Fibroblast of skin of abdomen (primary cell): ENCODE measurements around the gene ENO2.
"Not testable (repeated sequence)": the region's sequence is repeated elsewhere in the genome, so short reads cannot be mapped to it uniquely, and the experiment has no call there.

Experiments
- DNase-seq: peaks from one replicate; pipeline ENCODE4 v3.0.0-alpha.2; 2013

The ENO2 gene

DNA sequence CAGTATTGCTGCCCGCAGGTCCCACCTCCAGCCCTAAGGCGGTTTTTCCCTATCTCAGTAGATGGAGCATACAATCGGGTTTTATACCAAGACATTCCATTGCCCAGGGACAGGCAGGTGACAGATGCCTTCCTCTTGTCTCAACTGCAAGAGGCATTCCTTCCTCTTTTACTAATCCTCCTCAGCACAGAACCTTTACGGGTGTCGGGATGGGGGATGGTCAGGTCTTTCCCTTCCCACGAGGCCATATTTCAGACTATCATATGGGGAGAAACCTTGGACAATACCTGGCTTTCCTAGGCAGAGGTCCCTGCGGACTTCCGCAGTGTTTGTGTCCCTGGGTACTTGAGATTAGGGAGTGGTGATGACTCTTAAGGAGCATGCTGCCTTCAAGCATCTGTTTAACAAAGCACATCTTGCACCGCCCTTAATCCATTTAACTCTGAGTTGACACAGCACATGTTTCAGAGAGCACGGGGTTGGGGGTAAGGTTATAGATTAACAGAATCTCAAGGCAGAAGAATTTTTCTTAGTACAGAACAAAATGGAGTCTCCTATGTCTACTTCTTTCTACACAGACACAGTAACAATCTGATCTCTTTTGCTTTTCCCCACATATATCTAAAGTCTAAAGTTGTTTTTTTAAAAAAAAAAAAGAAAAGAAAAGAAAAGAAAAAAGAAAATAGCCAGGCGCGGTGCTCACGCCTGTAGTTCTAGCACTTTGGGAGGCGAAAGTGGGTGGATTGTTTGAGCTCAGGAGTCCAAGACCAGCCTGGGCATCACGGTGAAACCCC is 28.0 kb upstream of the ENO2 start:
- DNase-seq = not testable (repeated sequence)

DNA sequence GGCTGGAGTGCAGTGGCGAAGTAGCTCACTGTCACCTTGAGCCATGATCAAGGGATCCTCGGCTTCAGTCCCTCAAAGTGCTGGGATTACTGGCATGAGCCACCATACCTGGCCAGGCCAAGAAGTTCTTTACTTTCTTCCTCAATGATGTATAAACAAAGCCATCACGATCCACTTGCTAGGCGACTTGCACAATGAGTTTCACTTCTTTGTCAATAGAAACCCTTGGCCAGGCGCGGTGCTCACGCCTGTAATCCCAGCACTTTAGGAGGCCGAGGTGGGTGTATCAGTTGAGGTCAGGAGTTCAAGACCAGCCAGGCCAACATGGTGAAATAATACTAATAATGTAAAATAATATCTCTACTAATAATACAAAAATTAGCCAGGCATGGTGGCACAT is 26.9 kb upstream of the ENO2 start:
- DNase-seq = no peak

GRCh38 chr12:6888360-6888759 is 26.0 kb upstream of the ENO2 start:
- DNase-seq = no peak

DNA sequence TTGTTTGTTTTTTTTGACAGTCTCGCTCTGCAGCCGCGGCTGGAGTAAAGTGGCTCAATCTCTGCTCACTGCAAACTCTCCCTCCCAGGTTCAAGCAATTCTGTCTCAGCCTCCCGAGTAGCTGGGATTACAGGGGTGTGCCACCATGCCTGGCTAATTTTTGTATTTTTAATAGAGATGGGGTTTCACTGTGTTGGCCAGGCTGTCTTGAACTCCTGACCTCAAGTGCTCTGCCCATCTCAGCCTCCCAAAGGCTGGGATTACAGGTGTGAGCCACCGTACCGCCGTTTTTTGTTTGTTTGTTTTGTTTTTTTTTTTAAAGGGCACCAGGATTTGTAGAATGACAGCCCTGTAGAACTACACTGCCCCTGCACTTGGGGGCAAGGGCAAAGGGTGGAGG is 25.6 kb upstream of the ENO2 start:
- not testable (repeated sequence) for DNase-seq

- DNase-seq = not testable (repeated sequence)
These were observed 24.4 kb upstream of the ENO2 start for GRCh38 chr12:6889775-6890573.

GRCh38 chr12:6890789-6891645 is 23.4 kb upstream of the ENO2 start:
- DNase-seq = peak; percentile 97

DNA sequence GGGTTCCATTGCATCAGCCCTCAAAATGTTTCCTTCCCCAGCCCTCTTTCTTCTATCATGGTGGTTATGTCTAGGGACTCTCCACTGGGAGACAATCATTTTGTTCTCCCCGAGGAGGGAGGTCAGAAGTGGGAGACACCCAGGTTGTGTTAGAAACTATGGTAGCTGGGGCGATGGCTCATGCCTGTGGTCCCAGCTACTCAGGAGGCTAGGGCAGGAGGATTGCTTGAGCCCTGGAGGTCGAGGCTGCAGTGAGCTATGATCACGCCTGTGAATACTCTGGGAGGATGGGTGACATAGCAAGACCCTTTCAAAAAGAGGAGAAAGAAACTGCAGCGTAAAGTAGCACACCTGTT is 22.8 kb upstream of the ENO2 start:
- DNase-seq = no peak

- not testable (repeated sequence) for DNase-seq
These were observed 21.7 kb upstream of the ENO2 start for GRCh38 chr12:6892683-6893082.

DNA sequence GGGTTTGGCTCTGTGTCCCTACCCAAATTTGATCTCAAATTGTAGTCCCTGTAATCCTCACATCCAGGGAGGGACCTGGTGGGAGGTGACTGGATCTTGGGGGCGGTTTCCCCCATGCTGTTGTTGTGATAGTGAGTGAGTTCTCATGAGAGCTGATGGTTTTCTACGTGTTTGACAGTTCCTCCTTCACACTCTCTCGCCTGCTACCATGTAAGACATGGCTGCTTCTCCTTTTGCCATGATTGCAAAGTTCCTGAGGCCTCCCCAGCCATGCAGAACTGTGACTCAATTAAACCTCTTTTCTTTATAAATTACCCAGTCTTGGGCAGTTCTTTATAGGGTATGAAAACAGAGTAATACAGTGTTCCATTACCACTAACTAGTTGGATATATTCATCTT is 20.1 kb upstream of the ENO2 start:
- no peak for DNase-seq

GRCh38 chr12:6896846-6897435 is 17.4 kb upstream of the ENO2 start:
- no peak for DNase-seq

DNA sequence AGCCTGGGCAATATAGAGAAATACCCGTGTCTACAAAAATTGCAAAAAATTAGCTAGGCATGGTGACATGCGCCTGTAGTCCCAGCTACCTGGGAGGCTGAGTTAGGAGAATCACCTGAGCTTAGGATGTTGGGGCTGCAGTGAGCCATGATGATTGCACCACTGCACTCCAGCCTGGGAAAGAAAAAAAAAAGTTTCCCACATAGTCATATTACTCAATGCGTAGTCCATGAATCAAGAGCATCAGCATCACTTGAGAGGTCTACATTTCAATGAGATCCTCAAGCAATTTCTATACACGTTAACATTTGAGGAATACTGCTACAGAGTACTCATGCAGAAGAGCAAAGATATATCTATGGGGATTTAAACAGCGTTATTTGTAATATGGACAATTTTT is 15.0 kb upstream of the ENO2 start:
- DNase-seq = no peak

DNA sequence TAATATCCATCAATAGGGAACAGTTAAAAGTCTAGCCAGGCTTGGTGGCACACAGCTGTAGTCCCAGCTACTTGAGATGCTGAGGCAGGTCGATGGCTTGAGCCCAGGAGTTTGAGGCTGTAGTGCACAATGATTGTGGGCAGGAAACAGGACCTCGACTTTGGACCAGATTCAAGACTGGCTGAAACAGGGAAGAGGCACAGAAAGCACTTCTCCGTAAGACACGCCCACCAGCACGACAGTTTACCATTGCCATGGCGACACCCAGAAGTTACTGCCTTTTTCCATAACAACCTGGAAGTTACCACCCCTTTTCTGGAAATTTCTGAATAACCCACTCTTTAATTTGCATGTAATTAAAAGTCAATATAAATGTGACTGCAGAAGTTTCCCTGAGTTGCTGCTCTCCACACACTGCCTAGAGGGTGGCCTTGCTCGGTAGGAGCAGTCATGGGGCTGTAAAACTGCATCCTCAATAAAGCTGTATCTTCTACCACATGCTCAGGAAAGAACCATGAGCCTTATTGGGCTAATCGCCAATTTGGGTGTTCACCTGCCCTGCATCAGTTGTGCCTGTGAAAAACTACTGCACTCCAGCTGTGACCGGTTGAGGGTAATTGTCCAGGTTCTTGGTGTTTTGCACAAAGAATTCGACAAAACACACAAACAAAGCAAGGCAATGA is 14.4 kb upstream of the ENO2 start:
- no peak for DNase-seq

- DNase-seq = no peak
These were observed 11.9 kb upstream of the ENO2 start for GRCh38 chr12:6902448-6902847.

GRCh38 chr12:6903722-6904121 is 10.7 kb upstream of the ENO2 start:
- no peak for DNase-seq

DNA sequence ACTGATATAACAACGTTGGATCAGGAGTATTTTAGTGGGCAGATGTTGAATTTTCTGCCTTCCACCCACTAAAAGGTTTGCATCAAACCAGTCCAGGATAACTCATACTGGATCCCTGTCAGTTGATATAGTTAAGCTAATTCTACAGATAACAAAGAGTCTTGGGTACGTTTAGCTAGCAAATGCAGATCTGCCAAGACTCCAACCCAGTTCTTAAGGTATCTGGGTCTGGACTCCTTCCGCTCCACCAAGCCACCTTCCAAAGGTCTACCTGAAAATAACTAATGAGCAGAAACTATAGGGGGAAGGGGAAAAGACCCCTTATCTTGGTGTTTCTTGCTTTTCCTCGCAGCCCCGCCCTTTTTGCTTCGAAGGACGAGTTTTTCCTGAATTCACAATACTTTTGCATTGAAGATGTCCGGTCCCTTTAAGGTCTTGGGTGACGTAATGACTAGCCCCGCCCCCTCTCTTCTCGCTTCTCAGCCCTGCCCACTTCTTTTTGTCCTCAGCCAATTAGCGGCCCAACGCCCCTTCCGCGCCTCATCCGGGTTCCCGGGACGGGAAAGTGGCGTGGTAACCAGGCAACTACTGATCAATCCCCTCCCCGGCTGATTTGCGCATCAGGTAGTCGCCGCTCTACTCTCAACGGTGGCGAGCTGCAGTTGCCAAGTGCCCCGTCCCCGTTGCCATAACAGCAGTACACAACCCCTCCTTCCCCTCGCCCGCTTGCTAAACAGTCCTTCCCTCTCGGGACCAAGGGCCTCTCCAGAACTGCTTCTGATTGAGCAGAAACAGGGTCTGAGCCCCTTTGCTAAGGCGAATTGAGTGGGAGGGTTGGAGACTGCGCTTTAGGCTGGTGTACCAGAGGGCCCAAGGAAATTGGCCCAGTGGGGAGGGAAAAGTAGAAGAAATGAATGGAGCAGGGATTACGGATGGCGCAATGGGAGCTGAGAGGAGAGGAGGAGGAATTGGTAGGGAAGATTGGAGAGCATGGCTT is 9.8 kb upstream of the ENO2 start, which contains the start of gene LRRC23:
Gene LRRC23 (plus strand): TSS at position 543 of the 997 bp plus-strand sequence. CDS start 812 bp downstream, outside the sequence.
- DNase-seq = peak; percentile 95

- DNase-seq = no peak
These were observed 8.9 kb upstream of the ENO2 start for GRCh38 chr12:6905414-6906040.

DNA sequence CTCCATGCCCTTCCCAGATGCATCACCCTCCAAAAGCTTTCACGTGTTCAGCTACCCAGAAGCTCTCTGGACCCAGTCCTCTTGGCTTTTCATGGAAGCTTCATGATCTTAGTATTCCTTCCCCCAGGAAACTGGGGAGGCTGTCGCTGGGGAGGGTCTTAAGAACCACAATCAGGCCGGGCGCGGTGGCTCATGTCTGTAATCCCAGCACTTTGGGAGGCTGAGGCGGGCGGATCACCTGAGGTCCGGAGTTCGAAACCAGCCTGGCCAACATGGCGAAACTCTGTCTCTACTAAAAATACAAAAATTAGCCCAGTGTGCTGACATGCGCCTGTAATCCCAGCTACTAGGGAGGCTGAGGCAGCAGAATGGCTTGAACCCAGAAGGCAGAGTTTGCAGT is 6.2 kb upstream of the ENO2 start:
- not testable (repeated sequence) for DNase-seq

- DNase-seq = no peak
These were observed 4.8 kb upstream of the ENO2 start for GRCh38 chr12:6909421-6910145.

GRCh38 chr12:6912164-6912935 is 2.0 kb upstream of the ENO2 start:
- no peak for DNase-seq
